Ecto neural progenitor cell (in vitro differentiated cells): Measurements from ENCODE around the gene CYP39A1.

ENCODE experiments used
- DNase-seq: peaks from one replicate; pipeline ENCODE4 v3.0.0-alpha.2; 2018; ENCODE audit warnings: low spot score

CYP39A1 gene

GRCh38 chr6:46652603-46653438 is at the start of gene CYP39A1, which contains the start of gene SLC25A27:
CYP39A1 (minus strand) TSS chr6:46652818; CDS start chr6:46652582, 236 bp downstream.
SLC25A27 (plus strand) TSS chr6:46652975; CDS start chr6:46653193, 218 bp downstream.
- peak; percentile 94 for DNase-seq

DNA sequence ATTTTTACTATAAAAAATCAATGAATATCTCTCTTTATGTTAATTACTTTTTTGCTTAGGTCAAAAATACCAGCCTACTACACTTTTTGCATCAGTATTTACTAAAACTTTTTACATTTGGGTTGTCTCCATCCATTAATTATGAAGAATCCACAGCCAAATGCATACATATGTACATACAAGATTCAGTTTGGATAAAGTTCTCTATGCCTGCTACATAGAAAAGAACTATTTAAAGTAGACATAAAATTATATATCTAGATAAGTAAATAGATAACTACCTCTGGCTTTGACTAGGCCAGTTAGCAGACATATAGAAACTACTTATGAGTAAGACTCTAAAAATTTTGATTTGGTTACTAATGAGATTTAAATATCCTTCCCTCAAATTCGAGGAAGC is 47.4 kb upstream of the CYP39A1 start:
- no peak for DNase-seq

DNA sequence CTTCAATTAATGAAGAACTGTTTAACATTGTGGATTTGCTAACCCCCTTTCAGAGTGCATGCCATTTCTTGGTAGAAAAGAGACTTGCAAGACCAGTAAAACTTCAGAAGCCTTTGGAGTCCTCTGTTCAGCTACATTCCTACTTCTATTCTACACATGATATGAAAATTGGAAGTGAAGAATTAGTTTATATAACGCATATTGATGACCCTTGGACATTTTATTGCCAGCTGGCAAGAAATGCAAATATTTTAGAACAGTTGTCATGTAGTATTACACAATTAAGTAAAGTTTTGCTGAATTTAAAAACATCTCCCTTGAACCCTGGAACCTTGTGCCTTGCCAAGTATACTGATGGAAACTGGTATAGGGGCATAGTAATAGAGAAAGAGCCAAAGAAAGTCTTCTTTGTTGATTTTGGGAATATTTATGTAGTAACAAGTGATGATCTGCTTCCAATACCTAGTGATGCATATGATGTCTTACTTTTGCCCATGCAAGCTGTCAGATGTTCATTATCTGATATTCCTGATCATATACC is 38.4 kb upstream of the CYP39A1 start:
- no peak for DNase-seq

GRCh38 chr6:46690141-46690755 is 37.6 kb upstream of the CYP39A1 start:
- no peak for DNase-seq

- DNase-seq: no peak
These were observed 37.0 kb upstream of the CYP39A1 start for GRCh38 chr6:46689657-46690056.

DNA sequence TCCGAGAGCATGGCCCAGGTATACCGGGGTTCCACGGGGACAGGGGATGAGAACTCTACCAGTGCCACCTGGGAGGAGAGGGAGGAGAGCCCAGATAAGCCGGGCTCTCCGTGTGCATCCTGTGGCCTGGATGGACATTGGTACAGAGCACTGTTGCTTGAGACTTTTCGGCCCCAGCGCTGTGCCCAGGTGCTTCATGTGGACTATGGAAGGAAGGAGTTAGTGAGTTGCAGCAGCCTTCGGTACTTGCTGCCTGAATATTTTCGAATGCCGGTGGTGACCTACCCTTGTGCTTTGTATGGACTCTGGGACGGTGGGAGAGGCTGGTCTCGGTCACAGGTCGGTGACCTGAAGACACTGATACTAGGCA is 36.3 kb upstream of the CYP39A1 start:
- no peak for DNase-seq

- DNase-seq: no peak
These were observed 35.7 kb upstream of the CYP39A1 start for GRCh38 chr6:46688117-46688965.

DNA sequence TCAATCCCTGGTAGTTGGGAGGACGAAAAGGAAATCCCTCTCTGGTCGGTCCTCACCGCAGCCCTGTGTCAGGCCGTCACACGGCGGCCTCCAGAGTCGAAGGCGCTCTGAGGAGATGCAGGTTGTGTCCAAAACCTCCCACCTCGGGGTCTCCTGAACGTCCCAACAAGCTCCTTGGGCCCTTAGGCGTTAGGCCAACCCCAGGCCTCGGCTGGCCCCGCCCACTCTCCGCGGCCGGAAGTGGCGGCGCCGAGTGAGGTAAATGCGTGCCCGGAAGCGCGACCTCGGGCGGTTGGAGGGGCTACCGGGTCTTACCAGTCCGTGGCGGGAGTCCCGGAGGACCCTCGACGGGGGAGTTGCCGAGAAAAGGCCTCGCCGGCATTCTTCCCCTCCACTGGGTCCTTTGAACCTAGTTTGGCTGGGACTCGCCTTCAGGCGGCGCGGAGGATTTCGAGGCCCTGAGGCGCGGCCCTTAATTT is 35.0 kb upstream of the CYP39A1 start, which contains the start of gene TDRD6:
Gene TDRD6, plus strand, starts transcription at position 267 of the 479 bp plus-strand sequence. CDS start 244 bp downstream, outside the sequence.
- no peak for DNase-seq

GRCh38 chr6:46684771-46685170 is 32.2 kb upstream of the CYP39A1 start:
- DNase-seq: no peak

DNA sequence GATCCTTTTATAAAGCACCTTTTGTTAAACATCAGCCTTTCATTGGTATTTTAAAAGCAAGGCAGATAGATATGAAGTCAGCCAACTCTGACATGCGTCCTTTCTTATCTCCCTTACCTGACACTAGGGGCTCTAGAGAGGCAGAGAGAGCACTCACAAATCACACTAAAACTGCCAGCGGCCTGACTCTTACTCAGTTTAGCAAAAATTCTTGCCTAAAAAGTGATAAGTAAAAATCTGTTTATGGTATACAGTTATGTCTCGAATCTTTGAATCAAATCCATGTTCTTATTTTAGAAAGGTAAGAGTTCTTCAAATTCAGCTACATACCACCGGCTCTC is 24.7 kb upstream of the CYP39A1 start:
- no peak for DNase-seq

GRCh38 chr6:46676604-46677313 is 24.1 kb upstream of the CYP39A1 start:
- DNase-seq: no peak

DNA sequence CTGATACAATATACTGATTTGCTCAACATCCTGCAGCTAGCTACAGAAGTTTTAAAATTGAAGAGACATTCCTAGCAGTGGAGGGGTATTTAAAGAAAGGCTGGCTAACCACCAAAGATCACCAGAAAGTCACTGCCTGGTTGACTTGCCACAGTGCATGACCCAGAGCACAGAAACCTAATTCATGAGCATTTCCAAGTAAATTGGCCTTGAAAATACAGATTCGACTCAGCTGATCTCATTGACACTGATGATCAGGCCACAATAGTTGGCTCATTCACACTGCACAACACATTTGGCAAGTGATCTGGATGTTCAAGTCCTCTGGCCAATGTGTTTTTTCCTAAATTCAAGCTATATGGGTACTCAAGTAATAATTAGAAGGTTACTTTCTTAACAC is 21.8 kb upstream of the CYP39A1 start:
- no peak for DNase-seq

- DNase-seq: no peak
These were observed 14.8 kb upstream of the CYP39A1 start for GRCh38 chr6:46667377-46667776.

- no peak for DNase-seq
These were observed 8.9 kb upstream of the CYP39A1 start for GRCh38 chr6:46661483-46661882.

- DNase-seq: no peak
These were observed 5.0 kb upstream of the CYP39A1 start for GRCh38 chr6:46657642-46658041.

DNA sequence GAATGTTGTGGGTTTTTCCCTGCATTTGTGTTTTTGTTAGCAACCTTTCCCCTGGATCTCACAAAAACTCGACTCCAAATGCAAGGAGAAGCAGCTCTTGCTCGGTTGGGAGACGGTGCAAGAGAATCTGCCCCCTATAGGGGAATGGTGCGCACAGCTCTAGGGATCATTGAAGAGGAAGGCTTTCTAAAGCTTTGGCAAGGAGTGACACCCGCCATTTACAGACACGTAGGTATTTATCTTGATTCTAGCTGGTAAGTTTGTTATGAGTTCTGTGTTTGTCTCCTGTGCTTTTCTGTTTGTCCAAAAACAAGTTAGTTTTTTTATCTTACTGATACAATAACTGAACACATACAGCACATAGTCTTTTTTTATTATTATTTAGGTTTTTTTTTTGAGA is 3.2 kb upstream of the CYP39A1 start:
- peak; percentile 61 for DNase-seq

GRCh38 chr6:46653439-46654195 is 999 bp upstream of the CYP39A1 start:
- DNase-seq: no peak

GRCh38 chr6:46652232-46652602 is 401 bp downstream of the CYP39A1 start:
- DNase-seq: no peak

DNA sequence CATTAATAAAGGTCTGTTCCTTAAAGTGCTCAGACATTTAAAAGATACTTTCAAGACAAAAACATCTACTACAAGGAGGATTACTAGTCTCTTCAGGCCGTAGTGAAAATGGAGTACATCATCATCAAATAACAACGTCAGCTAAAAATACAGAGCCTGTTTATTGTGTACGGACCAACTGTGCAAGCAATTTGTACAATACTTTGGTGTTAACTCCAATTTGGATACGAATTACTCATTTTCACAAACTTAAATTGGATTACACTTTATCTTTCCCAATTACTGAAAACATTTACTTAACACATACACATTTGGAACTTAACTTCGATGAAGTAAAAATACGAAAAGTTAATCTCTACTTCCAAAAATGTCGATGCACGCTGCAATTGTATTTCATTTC is 802 bp downstream of the CYP39A1 start:
- no peak for DNase-seq

GRCh38 chr6:46651006-46651405 is 1.6 kb downstream of the CYP39A1 start:
- no peak for DNase-seq
